K562 (cell line): ENCODE data around the gene BHMT2.

Source experiments
- GATA2 ChIP-seq: sonication (generic); formaldehyde crosslinking; IDR thresholded peaks from 2 replicates; pipeline ENCODE4 v1.4.0; 2020; ENCODE audit warnings: mild to moderate bottlenecking, missing genetic modification reagents
- ZNF124 ChIP-seq: sonication (generic); formaldehyde crosslinking; IDR thresholded peaks from 2 replicates; pipeline ENCODE4 v1.8.1; 2022; ENCODE audit warnings: missing genetic modification reagents
- TF ChIP-seq, protein P1 (sequence below), 2 experiments: IDR thresholded peaks; 2 replicates each; pipeline ENCODE4 v1.6.1; 2012; ENCODE audit warnings: improper control_type of control experiment in 2 of 2, low read depth in 2 of 2, low read length in 2 of 2, borderline replicate concordance in 1 of 2
- TF ChIP-seq, protein P2 (sequence below): sonication (generic); formaldehyde crosslinking; IDR thresholded peaks from 2 replicates; pipeline ENCODE4 v1.8.0; 2022; ENCODE audit warnings: mild to moderate bottlenecking, low read depth, missing genetic modification reagents
- TF ChIP-seq, protein P3 (sequence below): fragments of 250-450 bp; sonication (Bioruptor Pico); IDR thresholded peaks from 2 replicates; pipeline ENCODE4 v1.9.0; 2021; ENCODE audit warnings: mild to moderate bottlenecking
- TF ChIP-seq, protein P4 (sequence below): sonication (generic); formaldehyde crosslinking; IDR thresholded peaks from 2 replicates; pipeline ENCODE4 v1.8.0; 2022; ENCODE audit warnings: mild to moderate bottlenecking, missing genetic modification reagents
- TF ChIP-seq, protein P5 (sequence below), 2 experiments: fragments of 200-800 bp in 1 of 2; sonication (Bioruptor generic) in 1 of 2; sonication (generic) in 1 of 2; formaldehyde crosslinking in 1 of 2; IDR thresholded peaks in 1 of 2; conservative IDR thresholded peaks in 1 of 2; 2 replicates each; pipeline versions ENCODE4 v1.5.0 to v1.6.1; 2016 to 2020; ENCODE audit warnings: missing compliant biosample characterization in 1 of 2, missing genetic modification characterization in 1 of 2, missing genetic modification reagents in 1 of 2
- TF ChIP-seq, protein P6 (sequence below): IDR thresholded peaks from 3 replicates; pipeline ENCODE4 v1.6.1; 2011; ENCODE audit warnings: borderline replicate concordance, mild to moderate bottlenecking, moderate library complexity; ENCODE audit not compliant: insufficient read length; ENCODE audit errors: extremely low read depth

DNA sequence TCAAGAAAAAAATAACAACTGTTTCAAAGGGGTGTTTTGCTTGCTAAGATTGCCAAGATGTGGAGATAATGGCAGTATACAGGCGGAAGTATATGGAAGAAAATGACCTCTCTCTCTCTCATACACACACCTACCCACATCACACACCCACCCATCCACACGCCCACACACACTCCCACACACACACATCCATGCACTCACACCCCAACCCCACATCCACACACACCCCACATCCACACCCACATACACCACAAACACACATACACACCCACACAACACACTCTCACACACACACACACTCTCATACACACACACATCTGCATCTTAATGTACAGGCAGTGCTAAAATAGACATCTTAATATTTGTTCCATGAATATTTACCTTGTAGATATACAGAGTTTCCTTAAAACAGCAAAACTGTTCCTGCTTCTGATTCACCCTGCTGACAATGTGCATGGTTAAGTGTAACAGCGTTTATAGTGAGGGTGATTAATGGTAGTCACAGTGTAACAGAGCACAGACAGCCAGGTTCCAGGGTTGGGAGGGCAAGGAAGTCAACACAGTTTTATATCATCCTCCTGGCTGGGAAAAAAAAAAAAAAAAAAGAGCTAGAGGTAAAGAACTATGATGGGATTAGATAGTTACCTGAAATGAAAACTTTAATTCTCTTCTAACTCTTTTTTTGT lies 8.3 kb downstream of the BHMT2 start:
- TF ChIP-seq, protein P1, sequence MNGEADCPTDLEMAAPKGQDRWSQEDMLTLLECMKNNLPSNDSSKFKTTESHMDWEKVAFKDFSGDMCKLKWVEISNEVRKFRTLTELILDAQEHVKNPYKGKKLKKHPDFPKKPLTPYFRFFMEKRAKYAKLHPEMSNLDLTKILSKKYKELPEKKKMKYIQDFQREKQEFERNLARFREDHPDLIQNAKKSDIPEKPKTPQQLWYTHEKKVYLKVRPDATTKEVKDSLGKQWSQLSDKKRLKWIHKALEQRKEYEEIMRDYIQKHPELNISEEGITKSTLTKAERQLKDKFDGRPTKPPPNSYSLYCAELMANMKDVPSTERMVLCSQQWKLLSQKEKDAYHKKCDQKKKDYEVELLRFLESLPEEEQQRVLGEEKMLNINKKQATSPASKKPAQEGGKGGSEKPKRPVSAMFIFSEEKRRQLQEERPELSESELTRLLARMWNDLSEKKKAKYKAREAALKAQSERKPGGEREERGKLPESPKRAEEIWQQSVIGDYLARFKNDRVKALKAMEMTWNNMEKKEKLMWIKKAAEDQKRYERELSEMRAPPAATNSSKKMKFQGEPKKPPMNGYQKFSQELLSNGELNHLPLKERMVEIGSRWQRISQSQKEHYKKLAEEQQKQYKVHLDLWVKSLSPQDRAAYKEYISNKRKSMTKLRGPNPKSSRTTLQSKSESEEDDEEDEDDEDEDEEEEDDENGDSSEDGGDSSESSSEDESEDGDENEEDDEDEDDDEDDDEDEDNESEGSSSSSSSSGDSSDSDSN (IDR thresholded peaks at IDR 0.05; ENCODE audit: borderline replicate concordance in 1 of 2, low read depth in 2 of 2, low read length in 2 of 2) = no peak
- TF ChIP-seq ZNF124 (CRISPR knock-in tag) (no peak), GATA2 (no peak)
- TF ChIP-seq, protein P2, sequence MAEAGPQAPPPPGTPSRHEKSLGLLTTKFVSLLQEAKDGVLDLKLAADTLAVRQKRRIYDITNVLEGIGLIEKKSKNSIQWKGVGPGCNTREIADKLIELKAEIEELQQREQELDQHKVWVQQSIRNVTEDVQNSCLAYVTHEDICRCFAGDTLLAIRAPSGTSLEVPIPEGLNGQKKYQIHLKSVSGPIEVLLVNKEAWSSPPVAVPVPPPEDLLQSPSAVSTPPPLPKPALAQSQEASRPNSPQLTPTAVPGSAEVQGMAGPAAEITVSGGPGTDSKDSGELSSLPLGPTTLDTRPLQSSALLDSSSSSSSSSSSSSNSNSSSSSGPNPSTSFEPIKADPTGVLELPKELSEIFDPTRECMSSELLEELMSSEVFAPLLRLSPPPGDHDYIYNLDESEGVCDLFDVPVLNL (CRISPR knock-in tag) = no peak
- TF ChIP-seq, protein P3, sequence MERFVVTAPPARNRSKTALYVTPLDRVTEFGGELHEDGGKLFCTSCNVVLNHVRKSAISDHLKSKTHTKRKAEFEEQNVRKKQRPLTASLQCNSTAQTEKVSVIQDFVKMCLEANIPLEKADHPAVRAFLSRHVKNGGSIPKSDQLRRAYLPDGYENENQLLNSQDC (CRISPR knock-in tag) = no peak
- TF ChIP-seq, protein P4, sequence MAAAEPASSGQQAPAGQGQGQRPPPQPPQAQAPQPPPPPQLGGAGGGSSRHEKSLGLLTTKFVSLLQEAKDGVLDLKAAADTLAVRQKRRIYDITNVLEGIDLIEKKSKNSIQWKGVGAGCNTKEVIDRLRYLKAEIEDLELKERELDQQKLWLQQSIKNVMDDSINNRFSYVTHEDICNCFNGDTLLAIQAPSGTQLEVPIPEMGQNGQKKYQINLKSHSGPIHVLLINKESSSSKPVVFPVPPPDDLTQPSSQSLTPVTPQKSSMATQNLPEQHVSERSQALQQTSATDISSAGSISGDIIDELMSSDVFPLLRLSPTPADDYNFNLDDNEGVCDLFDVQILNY = no peak
- TF ChIP-seq, protein P5, sequence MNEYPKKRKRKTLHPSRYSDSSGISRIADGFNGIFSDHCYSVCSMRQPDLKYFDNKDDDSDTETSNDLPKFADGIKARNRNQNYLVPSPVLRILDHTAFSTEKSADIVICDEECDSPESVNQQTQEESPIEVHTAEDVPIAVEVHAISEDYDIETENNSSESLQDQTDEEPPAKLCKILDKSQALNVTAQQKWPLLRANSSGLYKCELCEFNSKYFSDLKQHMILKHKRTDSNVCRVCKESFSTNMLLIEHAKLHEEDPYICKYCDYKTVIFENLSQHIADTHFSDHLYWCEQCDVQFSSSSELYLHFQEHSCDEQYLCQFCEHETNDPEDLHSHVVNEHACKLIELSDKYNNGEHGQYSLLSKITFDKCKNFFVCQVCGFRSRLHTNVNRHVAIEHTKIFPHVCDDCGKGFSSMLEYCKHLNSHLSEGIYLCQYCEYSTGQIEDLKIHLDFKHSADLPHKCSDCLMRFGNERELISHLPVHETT (CRISPR knock-in tag; conservative IDR thresholded peaks at IDR 0.05 in 1 of 2, IDR thresholded peaks at IDR 0.05 in 1 of 2) = no peak
- TF ChIP-seq, protein P6, sequence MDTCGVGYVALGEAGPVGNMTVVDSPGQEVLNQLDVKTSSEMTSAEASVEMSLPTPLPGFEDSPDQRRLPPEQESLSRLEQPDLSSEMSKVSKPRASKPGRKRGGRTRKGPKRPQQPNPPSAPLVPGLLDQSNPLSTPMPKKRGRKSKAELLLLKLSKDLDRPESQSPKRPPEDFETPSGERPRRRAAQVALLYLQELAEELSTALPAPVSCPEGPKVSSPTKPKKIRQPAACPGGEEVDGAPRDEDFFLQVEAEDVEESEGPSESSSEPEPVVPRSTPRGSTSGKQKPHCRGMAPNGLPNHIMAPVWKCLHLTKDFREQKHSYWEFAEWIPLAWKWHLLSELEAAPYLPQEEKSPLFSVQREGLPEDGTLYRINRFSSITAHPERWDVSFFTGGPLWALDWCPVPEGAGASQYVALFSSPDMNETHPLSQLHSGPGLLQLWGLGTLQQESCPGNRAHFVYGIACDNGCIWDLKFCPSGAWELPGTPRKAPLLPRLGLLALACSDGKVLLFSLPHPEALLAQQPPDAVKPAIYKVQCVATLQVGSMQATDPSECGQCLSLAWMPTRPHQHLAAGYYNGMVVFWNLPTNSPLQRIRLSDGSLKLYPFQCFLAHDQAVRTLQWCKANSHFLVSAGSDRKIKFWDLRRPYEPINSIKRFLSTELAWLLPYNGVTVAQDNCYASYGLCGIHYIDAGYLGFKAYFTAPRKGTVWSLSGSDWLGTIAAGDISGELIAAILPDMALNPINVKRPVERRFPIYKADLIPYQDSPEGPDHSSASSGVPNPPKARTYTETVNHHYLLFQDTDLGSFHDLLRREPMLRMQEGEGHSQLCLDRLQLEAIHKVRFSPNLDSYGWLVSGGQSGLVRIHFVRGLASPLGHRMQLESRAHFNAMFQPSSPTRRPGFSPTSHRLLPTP = no peak
